ENCODE data around the gene FAM13A.

GRCh38 chr4:88744609-88745008, 312.4 kb downstream of the FAM13A start:
- TF ChIP-seq CTCF (IDR thresholded peaks at IDR 0.05; ENCODE audit: insufficient read depth, low read length) (no peak), POLR2AphosphoS5 (IDR thresholded peaks at IDR 0.05; ENCODE audit: low read depth) (no peak)

Measured in HL-60 (cell line).